HEK293 (cell line): ENCODE measurements around the gene ARHGAP33.

Experiments
- CTCF ChIA-PET: fragments of 350-600 bp; formaldehyde crosslinking; extraction: SDS; loops from one replicate; lab custom pipeline; 2021; ENCODE audit warnings: antibody characterized with exemption; lab: Yijun Ruan, JAX
- POLR2A ChIA-PET: fragments of 300-600 bp; formaldehyde crosslinking; extraction: SDS; loops from one replicate; lab custom pipeline; 2020; ENCODE audit warnings: antibody characterized with exemption, inconsistent platforms; lab: Yijun Ruan, JAX
- H3K27ac ChIP-seq: fragments of 200-500 bp; sonication (Bioruptor generic); 2 replicates; pipeline ENCODE4 v1.5.1; 2014; ENCODE audit warnings: low read depth, low read length, control low read depth, inconsistent platforms; ENCODE audit errors: extremely low read depth
- H3K36me3 ChIP-seq, 2 experiments: fragments of 200-500 bp in 1 of 2; sonication (Bioruptor generic) in 1 of 2; 1 replicate in 1 of 2; 2 replicates in 1 of 2; pipeline ENCODE4 v1.5.1; 2014 to 2017; ENCODE audit warnings: inconsistent platforms in 2 of 2, low read length in 2 of 2; ENCODE audit not compliant: control insufficient read depth in 2 of 2, insufficient read depth in 1 of 2
- H3K4me1 ChIP-seq: fragments of 200-500 bp; sonication (Bioruptor generic); 2 replicates; pipeline ENCODE4 v1.5.1; 2014; ENCODE audit warnings: mild to moderate bottlenecking, low read length, inconsistent platforms; ENCODE audit not compliant: control insufficient read depth, insufficient read depth
- H3K4me3 ChIP-seq: 2 replicates; pipeline ENCODE4 v1.5.1; 2011; ENCODE audit warnings: low read depth, mild to moderate bottlenecking, control low read depth, low read length, moderate library complexity
- H3K9me3 ChIP-seq: fragments of 200-500 bp; sonication (Bioruptor generic); 2 replicates; pipeline ENCODE4 v1.5.1; 2014; ENCODE audit warnings: low read depth, low read length, inconsistent platforms; ENCODE audit not compliant: control insufficient read depth, insufficient read depth
- EGR2 ChIP-seq: fragments of 450-650 bp; formaldehyde crosslinking; IDR thresholded peaks from 2 replicates; pipeline ENCODE4 v1.5.1; 2016; ENCODE audit warnings: low read depth, missing biosample characterization, missing genetic modification characterization
- KLF1 ChIP-seq: fragments of 450-650 bp; formaldehyde crosslinking; IDR thresholded peaks from 2 replicates; pipeline ENCODE4 v1.5.1; 2016; ENCODE audit warnings: missing biosample characterization, missing genetic modification characterization
- KLF8 ChIP-seq: fragments of 450-650 bp; formaldehyde crosslinking; IDR thresholded peaks from 2 replicates; pipeline ENCODE4 v1.5.1; 2016; ENCODE audit warnings: missing biosample characterization, missing genetic modification characterization
- ZFHX2 ChIP-seq: fragments of 450-650 bp; formaldehyde crosslinking; conservative IDR thresholded peaks from 2 replicates; pipeline ENCODE4 v1.5.1; 2016; ENCODE audit warnings: missing biosample characterization, missing genetic modification characterization
- ZNF169 ChIP-seq: fragments of 450-650 bp; formaldehyde crosslinking; IDR thresholded peaks from 2 replicates; pipeline ENCODE4 v1.5.1; 2016; ENCODE audit warnings: missing biosample characterization, missing genetic modification characterization
- ZNF24 ChIP-seq: fragments of 450-650 bp; formaldehyde crosslinking; IDR thresholded peaks from 2 replicates; pipeline ENCODE4 v1.5.1; 2016; ENCODE audit warnings: missing biosample characterization, missing genetic modification characterization
- ZNF302 ChIP-seq: fragments of 450-650 bp; formaldehyde crosslinking; IDR thresholded peaks from 2 replicates; pipeline ENCODE4 v1.5.1; 2016; ENCODE audit warnings: missing biosample characterization, missing genetic modification characterization, low read depth
- ZNF341 ChIP-seq: fragments of 450-650 bp; formaldehyde crosslinking; IDR thresholded peaks from 2 replicates; pipeline ENCODE4; 2016; ENCODE audit warnings: low read depth, missing biosample characterization, missing genetic modification characterization
- ZNF366 ChIP-seq: fragments of 450-650 bp; formaldehyde crosslinking; conservative IDR thresholded peaks from 2 replicates; pipeline ENCODE4 v1.5.1; 2016; ENCODE audit warnings: missing biosample characterization, missing genetic modification characterization
- ZNF518A ChIP-seq: fragments of 450-650 bp; formaldehyde crosslinking; conservative IDR thresholded peaks from 2 replicates; pipeline ENCODE4 v1.5.1; 2016; ENCODE audit warnings: low read depth, missing biosample characterization, missing genetic modification characterization
- ZNF830 ChIP-seq: fragments of 450-650 bp; IDR thresholded peaks from 2 replicates; pipeline ENCODE4 v1.5.0; 2018; ENCODE audit warnings: missing biosample characterization, missing genetic modification characterization, low read depth, mild to moderate bottlenecking, moderate library complexity
- TF ChIP-seq, protein P1 (sequence below): fragments of 450-650 bp; formaldehyde crosslinking; IDR thresholded peaks from 2 replicates; pipeline ENCODE4 v1.5.1; 2016; ENCODE audit warnings: missing biosample characterization, missing genetic modification characterization
- TF ChIP-seq, protein P2 (sequence below): fragments of 450-650 bp; formaldehyde crosslinking; IDR thresholded peaks from 2 replicates; pipeline ENCODE4 v1.5.1; 2016; ENCODE audit warnings: missing biosample characterization, missing genetic modification characterization

The ARHGAP33 gene

GRCh38 chr19:35783469-35784434, 8.4 kb downstream of the ARHGAP33 start (continued):
- TF ChIP-seq ZNF518A (tag by site-specific recombination), result no peak
- TF ChIP-seq, protein P1, sequence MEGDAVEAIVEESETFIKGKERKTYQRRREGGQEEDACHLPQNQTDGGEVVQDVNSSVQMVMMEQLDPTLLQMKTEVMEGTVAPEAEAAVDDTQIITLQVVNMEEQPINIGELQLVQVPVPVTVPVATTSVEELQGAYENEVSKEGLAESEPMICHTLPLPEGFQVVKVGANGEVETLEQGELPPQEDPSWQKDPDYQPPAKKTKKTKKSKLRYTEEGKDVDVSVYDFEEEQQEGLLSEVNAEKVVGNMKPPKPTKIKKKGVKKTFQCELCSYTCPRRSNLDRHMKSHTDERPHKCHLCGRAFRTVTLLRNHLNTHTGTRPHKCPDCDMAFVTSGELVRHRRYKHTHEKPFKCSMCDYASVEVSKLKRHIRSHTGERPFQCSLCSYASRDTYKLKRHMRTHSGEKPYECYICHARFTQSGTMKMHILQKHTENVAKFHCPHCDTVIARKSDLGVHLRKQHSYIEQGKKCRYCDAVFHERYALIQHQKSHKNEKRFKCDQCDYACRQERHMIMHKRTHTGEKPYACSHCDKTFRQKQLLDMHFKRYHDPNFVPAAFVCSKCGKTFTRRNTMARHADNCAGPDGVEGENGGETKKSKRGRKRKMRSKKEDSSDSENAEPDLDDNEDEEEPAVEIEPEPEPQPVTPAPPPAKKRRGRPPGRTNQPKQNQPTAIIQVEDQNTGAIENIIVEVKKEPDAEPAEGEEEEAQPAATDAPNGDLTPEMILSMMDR (tag by site-specific recombination), result 0 out of 2 replicates have a peak, but pooled peaks have one; percentile 15
- TF ChIP-seq, protein P2, sequence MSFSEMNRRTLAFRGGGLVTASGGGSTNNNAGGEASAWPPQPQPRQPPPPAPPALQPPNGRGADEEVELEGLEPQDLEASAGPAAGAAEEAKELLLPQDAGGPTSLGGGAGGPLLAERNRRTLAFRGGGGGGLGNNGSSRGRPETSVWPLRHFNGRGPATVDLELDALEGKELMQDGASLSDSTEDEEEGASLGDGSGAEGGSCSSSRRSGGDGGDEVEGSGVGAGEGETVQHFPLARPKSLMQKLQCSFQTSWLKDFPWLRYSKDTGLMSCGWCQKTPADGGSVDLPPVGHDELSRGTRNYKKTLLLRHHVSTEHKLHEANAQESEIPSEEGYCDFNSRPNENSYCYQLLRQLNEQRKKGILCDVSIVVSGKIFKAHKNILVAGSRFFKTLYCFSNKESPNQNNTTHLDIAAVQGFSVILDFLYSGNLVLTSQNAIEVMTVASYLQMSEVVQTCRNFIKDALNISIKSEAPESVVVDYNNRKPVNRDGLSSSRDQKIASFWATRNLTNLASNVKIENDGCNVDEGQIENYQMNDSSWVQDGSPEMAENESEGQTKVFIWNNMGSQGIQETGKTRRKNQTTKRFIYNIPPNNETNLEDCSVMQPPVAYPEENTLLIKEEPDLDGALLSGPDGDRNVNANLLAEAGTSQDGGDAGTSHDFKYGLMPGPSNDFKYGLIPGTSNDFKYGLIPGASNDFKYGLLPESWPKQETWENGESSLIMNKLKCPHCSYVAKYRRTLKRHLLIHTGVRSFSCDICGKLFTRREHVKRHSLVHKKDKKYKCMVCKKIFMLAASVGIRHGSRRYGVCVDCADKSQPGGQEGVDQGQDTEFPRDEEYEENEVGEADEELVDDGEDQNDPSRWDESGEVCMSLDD (tag by site-specific recombination), result peak; percentile 54; the same call in 1 of the 2 replicates
- TF ChIP-seq ZNF302 (tag by site-specific recombination), result no peak
- TF ChIP-seq ZNF341 (tag by site-specific recombination), result peak; percentile 69
- no peak for TF ChIP-seq ZNF24 (tag by site-specific recombination)
- TF ChIP-seq ZNF830 (tag by site-specific recombination), result no peak
- no peak for TF ChIP-seq ZNF169

GRCh38 chr19:35784503-35785338, 9.4 kb downstream of the ARHGAP33 start:
- ChIA-PET CTCF (interaction anchor here (0.6 to 0.7 kb wide), 2 partner anchors 12 to 92 kb away, joined by 3 read pairs; no protein-coding TSS in a partner anchor), POLR2A (interaction anchor here (0.7 to 1.1 kb wide), 4 partner anchors 17 to 39 kb away, joined by 3 to 8 read pairs (median 4); partner anchors contain the start of genes LIN37, PSENEN and U2AF1L4)
- H3K4me1 ChIP-seq, result no peaks in the 10 kb centered on the region
- H3K9me3 ChIP-seq, result no peaks in the 10 kb centered on the region
- H3K27ac ChIP-seq, result no peak overlapping the region
- H3K36me3 ChIP-seq, result peaks cover 32 to 33% of the 10 kb centered on the region in 2 experiments
- TF ChIP-seq EGR2 (tag by site-specific recombination) (peak; percentile 65), ZNF366 (tag by site-specific recombination) (no peak), ZFHX2 (peak; percentile 74), KLF1 (tag by site-specific recombination) (peak; percentile 78), ZNF518A (tag by site-specific recombination) (no peak), KLF8 (tag by site-specific recombination) (peak; percentile 57; the same call in 1 of the 2 replicates)
- no peak overlapping the region for H3K4me3 ChIP-seq
